ENCODE data around the gene MS4A4E. TPM values are rescaled to one million over a fixed set of nuclear protein-coding genes. Genes with fewer than 3 reads are reported as not detected.

Gene MS4A4E
- total and polyA plus RNA-seq, 2 of the 13 experiments (the other 11 are each of a cell fraction or from before 2014, with no cell fraction given): not detected

DNA sequence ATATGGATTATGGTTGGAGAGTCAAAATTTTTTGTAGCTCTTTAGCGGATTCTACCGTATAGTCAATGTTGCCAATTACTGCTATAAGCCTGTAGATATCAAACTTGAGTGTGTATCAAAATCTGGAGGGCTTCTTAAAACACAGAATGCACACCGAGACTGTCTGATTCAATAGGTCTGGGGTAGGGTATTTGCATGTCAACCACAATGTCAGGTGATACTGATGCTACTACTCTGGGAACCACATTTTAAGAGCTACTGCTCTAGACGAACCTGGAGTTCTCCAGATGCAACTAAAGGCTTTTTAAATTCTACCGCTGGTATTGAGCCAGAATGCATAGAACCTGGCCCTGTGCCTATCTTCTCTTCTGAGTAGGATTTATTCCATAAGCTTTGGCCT lies 21.7 kb upstream of the MS4A4E start:
- in situ Hi-C loops (cut with HindIII; ENCODE audit: extremely low pct_ligation_motif_present, low pct_unique_long_range_greater_than_20kb) (loop anchor here (25.0 kb wide), 1 partner anchor 348 kb away; no protein-coding TSS in a partner anchor), intact Hi-C loops (cut with micrococcal nuclease; ENCODE audit: unreplicated experiment) (loop anchor here (1.0 to 5.0 kb wide), 4 partner anchors 70 to 354 kb away; no protein-coding TSS in a partner anchor)
- H3K4me2 ChIP-seq (ENCODE audit: low read depth, low read length): no peak overlapping the region
- peaks cover 0 to 4% of the 10 kb centered on the region in 2 experiments; a peak in 2 of 5 replicates for H3K27me3 ChIP-seq (ENCODE audit: control insufficient read depth in 1 of 2, insufficient read depth in 2 of 2, low read length in 2 of 2)
- H3K4me1 ChIP-seq (ENCODE audit: insufficient read depth, low read length): no peaks in the 10 kb centered on the region
- H3K27ac ChIP-seq (ENCODE audit: extremely low read length, insufficient read depth, low read length): no peak overlapping the region
- H4K20me1 ChIP-seq (ENCODE audit: insufficient read depth, low read length): no peaks in the 10 kb centered on the region
- H3K9ac ChIP-seq (ENCODE audit: insufficient read depth, low read depth, low read length): no peak overlapping the region
- BruUV-seq (replicated peaks): no TSS peak
- FAIRE-seq (no peak), DNase-seq (ENCODE audit: low spot score) (no peak), ATAC-seq (no peak)
- ChIA-PET CTCF (ENCODE audit: low intra/inter-chr PET ratio, low total read pairs) (no interaction called here), POLR2A (no interaction called here)
- H3K4me3 ChIP-seq (replicated peaks in 1 of 3; ENCODE audit: insufficient read depth in 1 of 3, low read depth in 2 of 3, low read length in 3 of 3): no peak overlapping the region
- WGBS (ENCODE audit: low lambda C conversion rate): 0% methylated on average over 5 of the region's 5 CpGs
- no peaks in the 10 kb centered on the region for H3K9me3 ChIP-seq (ENCODE audit: low read length)
- H3K36me3 ChIP-seq (replicated peaks in 1 of 2; ENCODE audit: control insufficient read depth in 1 of 2, insufficient read depth in 2 of 2, low read length in 2 of 2): no peaks in the 10 kb centered on the region
- TF ChIP-seq, protein P1, sequence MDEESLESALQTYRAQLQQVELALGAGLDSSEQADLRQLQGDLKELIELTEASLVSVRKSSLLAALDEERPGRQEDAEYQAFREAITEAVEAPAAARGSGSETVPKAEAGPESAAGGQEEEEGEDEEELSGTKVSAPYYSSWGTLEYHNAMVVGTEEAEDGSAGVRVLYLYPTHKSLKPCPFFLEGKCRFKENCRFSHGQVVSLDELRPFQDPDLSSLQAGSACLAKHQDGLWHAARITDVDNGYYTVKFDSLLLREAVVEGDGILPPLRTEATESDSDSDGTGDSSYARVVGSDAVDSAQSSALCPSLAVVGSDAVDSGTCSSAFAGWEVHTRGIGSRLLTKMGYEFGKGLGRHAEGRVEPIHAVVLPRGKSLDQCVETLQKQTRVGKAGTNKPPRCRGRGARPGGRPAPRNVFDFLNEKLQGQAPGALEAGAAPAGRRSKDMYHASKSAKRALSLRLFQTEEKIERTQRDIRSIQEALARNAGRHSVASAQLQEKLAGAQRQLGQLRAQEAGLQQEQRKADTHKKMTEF (CRISPR knock-in tag; IDR thresholded peaks at IDR 0.05): no peak
- TF ChIP-seq KDM5A (IDR thresholded peaks at IDR 0.05; ENCODE audit: borderline replicate concordance, low read length) (no peak), MED1 (CRISPR knock-in tag; IDR thresholded peaks at IDR 0.05) (no peak), ADNP (CRISPR knock-in tag; IDR thresholded peaks at IDR 0.05) (no peak), ETV5 (CRISPR knock-in tag; IDR thresholded peaks at IDR 0.05; ENCODE audit: borderline replicate concordance) (no peak), ZNF773 (CRISPR knock-in tag; IDR thresholded peaks at IDR 0.05; ENCODE audit: borderline replicate concordance) (no peak), SIN3A (IDR thresholded peaks at IDR 0.05; ENCODE audit: borderline replicate concordance, low read depth, low read length) (no peak), HMG20A (CRISPR knock-in tag; IDR thresholded peaks at IDR 0.05; ENCODE audit: borderline replicate concordance) (no peak), RBAK (CRISPR knock-in tag; IDR thresholded peaks at IDR 0.05) (no peak)
- TF ChIP-seq, protein P2, sequence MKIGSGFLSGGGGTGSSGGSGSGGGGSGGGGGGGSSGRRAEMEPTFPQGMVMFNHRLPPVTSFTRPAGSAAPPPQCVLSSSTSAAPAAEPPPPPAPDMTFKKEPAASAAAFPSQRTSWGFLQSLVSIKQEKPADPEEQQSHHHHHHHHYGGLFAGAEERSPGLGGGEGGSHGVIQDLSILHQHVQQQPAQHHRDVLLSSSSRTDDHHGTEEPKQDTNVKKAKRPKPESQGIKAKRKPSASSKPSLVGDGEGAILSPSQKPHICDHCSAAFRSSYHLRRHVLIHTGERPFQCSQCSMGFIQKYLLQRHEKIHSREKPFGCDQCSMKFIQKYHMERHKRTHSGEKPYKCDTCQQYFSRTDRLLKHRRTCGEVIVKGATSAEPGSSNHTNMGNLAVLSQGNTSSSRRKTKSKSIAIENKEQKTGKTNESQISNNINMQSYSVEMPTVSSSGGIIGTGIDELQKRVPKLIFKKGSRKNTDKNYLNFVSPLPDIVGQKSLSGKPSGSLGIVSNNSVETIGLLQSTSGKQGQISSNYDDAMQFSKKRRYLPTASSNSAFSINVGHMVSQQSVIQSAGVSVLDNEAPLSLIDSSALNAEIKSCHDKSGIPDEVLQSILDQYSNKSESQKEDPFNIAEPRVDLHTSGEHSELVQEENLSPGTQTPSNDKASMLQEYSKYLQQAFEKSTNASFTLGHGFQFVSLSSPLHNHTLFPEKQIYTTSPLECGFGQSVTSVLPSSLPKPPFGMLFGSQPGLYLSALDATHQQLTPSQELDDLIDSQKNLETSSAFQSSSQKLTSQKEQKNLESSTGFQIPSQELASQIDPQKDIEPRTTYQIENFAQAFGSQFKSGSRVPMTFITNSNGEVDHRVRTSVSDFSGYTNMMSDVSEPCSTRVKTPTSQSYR (CRISPR knock-in tag; IDR thresholded peaks at IDR 0.05; ENCODE audit: borderline replicate concordance): no peak
- TF ChIP-seq, protein P3, sequence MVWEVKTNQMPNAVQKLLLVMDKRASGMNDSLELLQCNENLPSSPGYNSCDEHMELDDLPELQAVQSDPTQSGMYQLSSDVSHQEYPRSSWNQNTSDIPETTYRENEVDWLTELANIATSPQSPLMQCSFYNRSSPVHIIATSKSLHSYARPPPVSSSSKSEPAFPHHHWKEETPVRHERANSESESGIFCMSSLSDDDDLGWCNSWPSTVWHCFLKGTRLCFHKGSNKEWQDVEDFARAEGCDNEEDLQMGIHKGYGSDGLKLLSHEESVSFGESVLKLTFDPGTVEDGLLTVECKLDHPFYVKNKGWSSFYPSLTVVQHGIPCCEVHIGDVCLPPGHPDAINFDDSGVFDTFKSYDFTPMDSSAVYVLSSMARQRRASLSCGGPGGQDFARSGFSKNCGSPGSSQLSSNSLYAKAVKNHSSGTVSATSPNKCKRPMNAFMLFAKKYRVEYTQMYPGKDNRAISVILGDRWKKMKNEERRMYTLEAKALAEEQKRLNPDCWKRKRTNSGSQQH (CRISPR knock-in tag; IDR thresholded peaks at IDR 0.05; ENCODE audit: low read depth): no peak
- no peaks in the 10 kb centered on the region for H3K79me2 ChIP-seq (ENCODE audit: insufficient read depth, low read length)
- no peak overlapping the region for H2AFZ ChIP-seq (ENCODE audit: low read length)

Measured in HepG2 (cell line).